ENCODE results near the gene LSM14B. TPM values are rescaled to one million over a fixed set of nuclear protein-coding genes. Genes with fewer than 3 reads are reported as not detected.

The LSM14B gene
- total RNA-seq, 4 donors from 2014 or later = 23.6 to 38.4 (median 35.3) TPM

DNA sequence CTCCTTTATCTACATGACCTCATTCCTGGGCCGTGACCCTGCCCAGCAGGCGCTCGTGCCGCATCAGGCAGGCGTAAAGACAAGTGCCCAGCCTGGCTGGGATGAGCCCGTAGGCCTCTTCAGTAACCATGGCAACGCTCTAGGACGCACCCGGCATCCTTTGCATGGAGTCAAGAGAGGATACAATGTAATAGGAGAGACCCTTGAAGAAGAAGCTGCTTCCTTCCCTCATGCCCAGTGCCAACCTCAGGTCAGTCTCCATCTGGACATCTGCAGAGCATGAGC lies 5.0 kb upstream of the LSM14B start:
- H3K27me3 ChIP-seq = peaks cover 60% of the 10 kb centered on the region
- H3K9me3 ChIP-seq = peaks cover 0 to 15% (median 0%) of the 10 kb centered on the region in 3 donors
- 38% methylated on average over 4 of the region's 9 CpGs; no CpG with 5 or more reads in 1 of the 2 donors for WGBS, 2 donors (ENCODE audit: low coverage in 1 of 2)
- H3K36me3 ChIP-seq = no peaks in the 10 kb centered on the region
- no peak overlapping the region for H3K4me3 ChIP-seq
- H3K4me1 ChIP-seq = peaks cover 0 to 19% (median 0%) of the 10 kb centered on the region in 3 donors
- H3K27ac ChIP-seq = no peak overlapping the region
- TF ChIP-seq POLR2AphosphoS5 (IDR thresholded peaks at IDR 0.05) (no peak), EP300 (IDR thresholded peaks at IDR 0.05) (no peak), POLR2A (IDR thresholded peaks at IDR 0.05) (no peak)
- TF ChIP-seq, protein P1, sequence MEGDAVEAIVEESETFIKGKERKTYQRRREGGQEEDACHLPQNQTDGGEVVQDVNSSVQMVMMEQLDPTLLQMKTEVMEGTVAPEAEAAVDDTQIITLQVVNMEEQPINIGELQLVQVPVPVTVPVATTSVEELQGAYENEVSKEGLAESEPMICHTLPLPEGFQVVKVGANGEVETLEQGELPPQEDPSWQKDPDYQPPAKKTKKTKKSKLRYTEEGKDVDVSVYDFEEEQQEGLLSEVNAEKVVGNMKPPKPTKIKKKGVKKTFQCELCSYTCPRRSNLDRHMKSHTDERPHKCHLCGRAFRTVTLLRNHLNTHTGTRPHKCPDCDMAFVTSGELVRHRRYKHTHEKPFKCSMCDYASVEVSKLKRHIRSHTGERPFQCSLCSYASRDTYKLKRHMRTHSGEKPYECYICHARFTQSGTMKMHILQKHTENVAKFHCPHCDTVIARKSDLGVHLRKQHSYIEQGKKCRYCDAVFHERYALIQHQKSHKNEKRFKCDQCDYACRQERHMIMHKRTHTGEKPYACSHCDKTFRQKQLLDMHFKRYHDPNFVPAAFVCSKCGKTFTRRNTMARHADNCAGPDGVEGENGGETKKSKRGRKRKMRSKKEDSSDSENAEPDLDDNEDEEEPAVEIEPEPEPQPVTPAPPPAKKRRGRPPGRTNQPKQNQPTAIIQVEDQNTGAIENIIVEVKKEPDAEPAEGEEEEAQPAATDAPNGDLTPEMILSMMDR (IDR thresholded peaks at IDR 0.05) = no peak
- no peak for ATAC-seq

- H3K27ac ChIP-seq = no peak overlapping the region
- TF ChIP-seq POLR2A (IDR thresholded peaks at IDR 0.05) = no peak
- TF ChIP-seq POLR2AphosphoS5 (IDR thresholded peaks at IDR 0.05) = no peak
- no peak for TF ChIP-seq EP300 (IDR thresholded peaks at IDR 0.05)
- TF ChIP-seq, protein P1 (IDR thresholded peaks at IDR 0.05) = no peak
- peaks cover 57% of the 10 kb centered on the region for H3K27me3 ChIP-seq
- peaks cover 0 to 12% (median 0%) of the 10 kb centered on the region in 3 donors for H3K9me3 ChIP-seq
- WGBS, 2 donors (ENCODE audit: low coverage in 1 of 2) = 33% methylated on average over 1 of the region's 15 CpGs; no CpG with 5 or more reads in 1 of the 2 donors
- ATAC-seq = no peak
- peaks cover 0 to 19% (median 0%) of the 10 kb centered on the region in 3 donors for H3K4me1 ChIP-seq
- no peaks in the 10 kb centered on the region for H3K36me3 ChIP-seq
- no peak overlapping the region for H3K4me3 ChIP-seq
Measured at GRCh38 chr20:62117658-62118057, 4.6 kb upstream of the LSM14B start.

- Histone ChIP-seq H3K4me1 (peaks cover 0 to 24% (median 2%) of the 10 kb centered on the region in 3 donors), H3K9me3 (peaks cover 0 to 5% (median 0%) of the 10 kb centered on the region in 3 donors), H3K4me3 (no peak overlapping the region), H3K27me3 (peaks cover 49% of the 10 kb centered on the region), H3K27ac (no peak overlapping the region), H3K36me3 (no peaks in the 10 kb centered on the region)
- ATAC-seq = no peak
- TF ChIP-seq POLR2AphosphoS5 (IDR thresholded peaks at IDR 0.05) (no peak), POLR2A (IDR thresholded peaks at IDR 0.05) (no peak), EP300 (IDR thresholded peaks at IDR 0.05) (no peak)
- TF ChIP-seq, protein P1 (IDR thresholded peaks at IDR 0.05) = no peak
- 8% methylated on average over 2 of the region's 21 CpGs; no CpG with 5 or more reads in 1 of the 2 donors for WGBS, 2 donors (ENCODE audit: low coverage in 1 of 2)
Measured at GRCh38 chr20:62118113-62119043, 3.9 kb upstream of the LSM14B start.

GRCh38 chr20:62119115-62119514 lies 3.2 kb upstream of the LSM14B start:
- no CpG with 5 or more reads among the region's 5 CpGs for WGBS, 2 donors (ENCODE audit: low coverage in 1 of 2)
- Histone ChIP-seq H3K9me3 (no peaks in the 10 kb centered on the region), H3K4me1 (peaks cover 0 to 31% (median 9%) of the 10 kb centered on the region in 3 donors), H3K36me3 (no peaks in the 10 kb centered on the region), H3K27me3 (peaks cover 42% of the 10 kb centered on the region), H3K4me3 (no peak overlapping the region), H3K27ac (no peak overlapping the region)
- TF ChIP-seq EP300 (IDR thresholded peaks at IDR 0.05) (no peak), POLR2A (IDR thresholded peaks at IDR 0.05) (no peak), POLR2AphosphoS5 (IDR thresholded peaks at IDR 0.05) (no peak)
- TF ChIP-seq, protein P1 (IDR thresholded peaks at IDR 0.05) = no peak
- no peak for ATAC-seq
